Measurements from ENCODE around the gene RPAP2. TPM values are rescaled to one million over a fixed set of nuclear protein-coding genes. Genes with fewer than 3 reads are reported as not detected.

The RPAP2 gene
- total RNA-seq, 2 experiments from 2014 or later, result 8.6 to 21.9 TPM

GRCh38 chr1:92327794-92328193 lies 28.9 kb downstream of the RPAP2 start:
- no peak for DNase-seq (ENCODE audit: low spot score)
- no peaks in the 10 kb centered on the region for H4K20me1 ChIP-seq (ENCODE audit: insufficient read depth, low read length)
- peaks cover 51% of the 10 kb centered on the region for H3K36me3 ChIP-seq (ENCODE audit: insufficient read depth, low read length)
- no peak overlapping the region for H2AFZ ChIP-seq (ENCODE audit: low read length)
- H3K9me2 ChIP-seq (ENCODE audit: insufficient read depth, low read length), result no peaks in the 10 kb centered on the region
- intact Hi-C loops (cut with micrococcal nuclease; ENCODE audit: unreplicated experiment), result no loop called here
- H3K4me3 ChIP-seq (ENCODE audit: low read depth, low read length, poor library complexity, severe bottlenecking), result no peak overlapping the region
- H3K4me2 ChIP-seq (ENCODE audit: low read length), result no peak overlapping the region
- BruUV-seq (replicated peaks), result no TSS peak
- ChIA-PET POLR2A (interaction anchor here (0.7 to 0.8 kb wide), 2 partner anchors 132 to 336 kb away, joined by 3 to 5 read pairs; no protein-coding TSS in a partner anchor), CTCF (ENCODE audit: unreplicated experiment) (no interaction called here)
- no peak overlapping the region for H3K27ac ChIP-seq (ENCODE audit: low read depth, low read length, poor library complexity, severe bottlenecking)
- no peaks in the 10 kb centered on the region for H3K4me1 ChIP-seq (ENCODE audit: insufficient read depth, low read length, poor library complexity, severe bottlenecking)
- no peaks in the 10 kb centered on the region for H3K79me2 ChIP-seq (ENCODE audit: insufficient read depth, low read depth, low read length)
- peaks cover 12% of the 10 kb centered on the region; the same call in 1 of the 2 replicates for H3K9me3 ChIP-seq (ENCODE audit: low read length)
- TF ChIP-seq, protein P1, sequence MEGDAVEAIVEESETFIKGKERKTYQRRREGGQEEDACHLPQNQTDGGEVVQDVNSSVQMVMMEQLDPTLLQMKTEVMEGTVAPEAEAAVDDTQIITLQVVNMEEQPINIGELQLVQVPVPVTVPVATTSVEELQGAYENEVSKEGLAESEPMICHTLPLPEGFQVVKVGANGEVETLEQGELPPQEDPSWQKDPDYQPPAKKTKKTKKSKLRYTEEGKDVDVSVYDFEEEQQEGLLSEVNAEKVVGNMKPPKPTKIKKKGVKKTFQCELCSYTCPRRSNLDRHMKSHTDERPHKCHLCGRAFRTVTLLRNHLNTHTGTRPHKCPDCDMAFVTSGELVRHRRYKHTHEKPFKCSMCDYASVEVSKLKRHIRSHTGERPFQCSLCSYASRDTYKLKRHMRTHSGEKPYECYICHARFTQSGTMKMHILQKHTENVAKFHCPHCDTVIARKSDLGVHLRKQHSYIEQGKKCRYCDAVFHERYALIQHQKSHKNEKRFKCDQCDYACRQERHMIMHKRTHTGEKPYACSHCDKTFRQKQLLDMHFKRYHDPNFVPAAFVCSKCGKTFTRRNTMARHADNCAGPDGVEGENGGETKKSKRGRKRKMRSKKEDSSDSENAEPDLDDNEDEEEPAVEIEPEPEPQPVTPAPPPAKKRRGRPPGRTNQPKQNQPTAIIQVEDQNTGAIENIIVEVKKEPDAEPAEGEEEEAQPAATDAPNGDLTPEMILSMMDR (conservative IDR thresholded peaks at IDR 0.05; ENCODE audit: low read length), result no peak
- TF ChIP-seq EZH2phosphoT487 (IDR thresholded peaks at IDR 0.05; ENCODE audit: borderline replicate concordance, low read depth, low read length), result no peak

DNA sequence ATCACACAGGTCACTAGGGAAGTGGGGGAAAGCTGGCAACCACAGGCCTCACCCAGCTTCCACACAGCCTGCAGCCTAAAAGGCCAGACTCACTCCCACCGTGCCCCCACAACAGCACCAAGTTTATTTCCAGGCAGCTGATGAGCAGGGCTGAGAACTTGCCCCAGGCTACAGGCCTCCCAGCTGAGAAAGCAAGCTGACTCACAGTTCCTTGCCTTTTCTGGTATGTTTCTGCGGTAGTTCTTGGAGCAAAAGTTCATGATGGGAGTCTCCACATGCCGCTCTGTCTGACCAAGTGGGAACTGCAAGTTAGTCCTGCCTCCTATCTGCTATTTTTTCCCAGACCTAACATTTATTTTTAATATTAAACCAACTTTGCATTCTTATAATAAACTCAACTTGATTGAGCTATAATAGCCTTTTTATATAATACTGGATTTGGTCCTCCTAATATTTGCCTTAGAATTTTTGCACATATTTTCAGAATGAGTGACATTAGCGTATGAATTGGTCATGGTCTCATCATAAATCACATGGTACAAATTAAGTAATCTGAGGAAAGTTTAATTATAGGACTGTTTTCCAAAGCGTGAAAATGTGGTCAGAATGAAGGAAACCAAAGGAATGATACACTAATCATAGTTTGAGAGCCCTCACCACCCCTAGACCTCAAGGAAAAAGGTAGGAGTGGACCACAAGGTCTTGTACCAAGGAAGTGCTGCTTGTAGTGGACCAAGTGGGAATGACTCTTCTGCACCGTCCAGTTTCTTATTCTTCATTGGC lies 30.7 kb downstream of the RPAP2 start:
- no peaks in the 10 kb centered on the region for H4K20me1 ChIP-seq (ENCODE audit: insufficient read depth, low read length)
- intact Hi-C loops (cut with micrococcal nuclease; ENCODE audit: unreplicated experiment), result no loop called here
- no peaks in the 10 kb centered on the region for H3K9me2 ChIP-seq (ENCODE audit: insufficient read depth, low read length)
- no peak for DNase-seq (ENCODE audit: low spot score)
- no peak overlapping the region for H3K4me3 ChIP-seq (ENCODE audit: low read depth, low read length, poor library complexity, severe bottlenecking)
- H3K9me3 ChIP-seq (ENCODE audit: low read length), result peaks cover 12% of the 10 kb centered on the region; the same call in 1 of the 2 replicates
- H3K79me2 ChIP-seq (ENCODE audit: insufficient read depth, low read depth, low read length), result no peaks in the 10 kb centered on the region
- no peak overlapping the region for H3K27ac ChIP-seq (ENCODE audit: low read depth, low read length, poor library complexity, severe bottlenecking)
- TF ChIP-seq, protein P1 (conservative IDR thresholded peaks at IDR 0.05; ENCODE audit: low read length), result no peak
- TF ChIP-seq EZH2phosphoT487 (IDR thresholded peaks at IDR 0.05; ENCODE audit: borderline replicate concordance, low read depth, low read length), result no peak
- ChIA-PET POLR2A (interaction anchor here (0.6 to 0.8 kb wide), 3 partner anchors 11 to 748 kb away, joined by 3 to 4 read pairs (median 3); no protein-coding TSS in a partner anchor), CTCF (ENCODE audit: unreplicated experiment) (no interaction called here)
- H3K4me2 ChIP-seq (ENCODE audit: low read length), result no peak overlapping the region
- H3K36me3 ChIP-seq (ENCODE audit: insufficient read depth, low read length), result peaks cover 40% of the 10 kb centered on the region
- BruUV-seq (replicated peaks), result no TSS peak
- H2AFZ ChIP-seq (ENCODE audit: low read length), result no peak overlapping the region
- H3K4me1 ChIP-seq (ENCODE audit: insufficient read depth, low read length, poor library complexity, severe bottlenecking), result no peaks in the 10 kb centered on the region

DNA sequence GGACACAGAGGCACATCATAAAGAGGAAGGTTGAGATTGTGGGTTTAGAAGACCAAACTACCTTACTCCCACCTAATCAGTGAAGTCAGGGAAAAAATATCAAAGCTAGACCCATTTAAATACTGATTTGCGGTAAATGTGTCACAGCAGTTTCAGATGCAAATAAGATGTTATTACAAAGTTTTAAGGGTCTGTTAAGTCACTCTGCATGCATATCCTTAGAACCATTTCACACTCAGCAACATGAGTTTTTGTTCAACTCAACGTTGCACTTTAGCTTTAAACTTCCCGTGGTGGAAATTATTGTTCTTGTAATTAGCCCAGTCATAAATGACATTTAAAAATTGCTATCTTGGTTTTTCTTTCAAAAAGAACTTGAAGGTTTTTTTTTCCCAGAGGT lies 34.8 kb downstream of the RPAP2 start:
- CTCF ChIA-PET (ENCODE audit: unreplicated experiment), result no interaction called here
- DNase-seq (ENCODE audit: low spot score), result no peak
- no peak for TF ChIP-seq EZH2phosphoT487 (IDR thresholded peaks at IDR 0.05; ENCODE audit: borderline replicate concordance, low read depth, low read length)
- TF ChIP-seq, protein P1 (conservative IDR thresholded peaks at IDR 0.05; ENCODE audit: low read length), result no peak
- H2AFZ ChIP-seq (ENCODE audit: low read length), result no peak overlapping the region
- POLR2A ChIA-PET, result interaction anchor here (1.2 kb wide), 1 partner anchor 18 kb away, joined by 3 read pairs; no protein-coding TSS in a partner anchor
- H4K20me1 ChIP-seq (ENCODE audit: insufficient read depth, low read length), result no peaks in the 10 kb centered on the region
- H3K9me3 ChIP-seq (ENCODE audit: low read length), result no peaks in the 10 kb centered on the region
- intact Hi-C loops (cut with micrococcal nuclease; ENCODE audit: unreplicated experiment), result no loop called here
- no peak overlapping the region for H3K4me2 ChIP-seq (ENCODE audit: low read length)
- H3K36me3 ChIP-seq (ENCODE audit: insufficient read depth, low read length), result peaks cover 13% of the 10 kb centered on the region
- no peaks in the 10 kb centered on the region for H3K4me1 ChIP-seq (ENCODE audit: insufficient read depth, low read length, poor library complexity, severe bottlenecking)
- H3K79me2 ChIP-seq (ENCODE audit: insufficient read depth, low read depth, low read length), result no peaks in the 10 kb centered on the region
- no TSS peak for BruUV-seq (replicated peaks)
- H3K27ac ChIP-seq (ENCODE audit: low read depth, low read length, poor library complexity, severe bottlenecking), result no peak overlapping the region
- no peaks in the 10 kb centered on the region for H3K9me2 ChIP-seq (ENCODE audit: insufficient read depth, low read length)
- no peak overlapping the region for H3K4me3 ChIP-seq (ENCODE audit: low read depth, low read length, poor library complexity, severe bottlenecking)
